AG10803 (cell line): Measurements from ENCODE around the gene LRRC56.
A peak's percentile ranks its signal among the peaks of the same experiment; 100 is the strongest.

Experiments used
- DNase-seq: peaks from one replicate; pipeline ENCODE4 v3.0.0; 2010; ENCODE audit warnings: low read depth
- H3K4me3 ChIP-seq: 2 replicates; pipeline ENCODE4 v1.5.1; 2011; ENCODE audit warnings: mild to moderate bottlenecking, low read length, control low read depth
- CTCF ChIP-seq: conservative IDR thresholded peaks from 2 replicates; pipeline ENCODE4 v1.5.1; 2011; ENCODE audit warnings: mild to moderate bottlenecking, low read length, control low read depth, inconsistent platforms

The LRRC56 gene

GRCh38 chr11:559020-559620 is 21.8 kb downstream of the LRRC56 start:
- TF ChIP-seq CTCF = no peak

DNA sequence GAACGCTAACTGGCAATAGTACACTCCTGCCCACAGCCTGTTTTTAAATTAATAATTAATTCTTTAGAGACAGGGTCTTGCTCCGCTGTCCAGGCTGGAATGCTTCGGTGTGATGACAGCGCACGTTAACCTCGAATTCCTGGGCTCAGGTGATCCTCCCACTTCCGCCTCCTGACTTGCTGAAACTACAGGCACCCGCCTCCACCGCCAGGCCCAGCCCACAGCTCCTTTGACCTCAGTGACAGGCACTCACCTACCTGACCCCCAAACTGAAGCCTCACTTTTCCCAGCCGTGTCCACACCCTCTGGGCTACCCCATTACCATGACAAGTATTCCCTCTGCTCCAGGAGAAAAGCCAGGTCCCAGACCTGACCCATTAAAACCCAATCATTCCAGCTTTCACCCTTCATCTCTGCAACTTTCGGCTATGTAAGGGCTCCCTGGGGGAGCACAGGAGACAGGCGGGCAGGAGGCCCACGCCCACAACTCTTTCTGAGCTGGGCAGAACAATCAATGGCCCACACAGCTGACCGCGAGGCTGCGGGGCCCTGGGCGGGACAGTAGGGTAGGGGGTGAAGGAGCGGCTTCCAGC is 22.5 kb downstream of the LRRC56 start:
- no peak for TF ChIP-seq CTCF
- no peak for DNase-seq
- no peak overlapping the region for H3K4me3 ChIP-seq

More at GRCh38 chr11:559020-559620, 21.8 kb downstream of the LRRC56 start:
- no peak for DNase-seq
- H3K4me3 ChIP-seq = no peak overlapping the region

GRCh38 chr11:560305-561147 is 23.2 kb downstream of the LRRC56 start, which contains the start of the genes LMNTD2 and RASSF7:
Gene LMNTD2 (minus strand): TSS chr11:560738. CDS start chr11:560716, 22 bp downstream.
Gene RASSF7 (plus strand): TSS chr11:560970. CDS start chr11:561769, 799 bp downstream.
- TF ChIP-seq CTCF = no peak
- peak within 1 kb of the TSS; percentile 58 for H3K4me3 ChIP-seq
- DNase-seq = peak; percentile 66

DNA sequence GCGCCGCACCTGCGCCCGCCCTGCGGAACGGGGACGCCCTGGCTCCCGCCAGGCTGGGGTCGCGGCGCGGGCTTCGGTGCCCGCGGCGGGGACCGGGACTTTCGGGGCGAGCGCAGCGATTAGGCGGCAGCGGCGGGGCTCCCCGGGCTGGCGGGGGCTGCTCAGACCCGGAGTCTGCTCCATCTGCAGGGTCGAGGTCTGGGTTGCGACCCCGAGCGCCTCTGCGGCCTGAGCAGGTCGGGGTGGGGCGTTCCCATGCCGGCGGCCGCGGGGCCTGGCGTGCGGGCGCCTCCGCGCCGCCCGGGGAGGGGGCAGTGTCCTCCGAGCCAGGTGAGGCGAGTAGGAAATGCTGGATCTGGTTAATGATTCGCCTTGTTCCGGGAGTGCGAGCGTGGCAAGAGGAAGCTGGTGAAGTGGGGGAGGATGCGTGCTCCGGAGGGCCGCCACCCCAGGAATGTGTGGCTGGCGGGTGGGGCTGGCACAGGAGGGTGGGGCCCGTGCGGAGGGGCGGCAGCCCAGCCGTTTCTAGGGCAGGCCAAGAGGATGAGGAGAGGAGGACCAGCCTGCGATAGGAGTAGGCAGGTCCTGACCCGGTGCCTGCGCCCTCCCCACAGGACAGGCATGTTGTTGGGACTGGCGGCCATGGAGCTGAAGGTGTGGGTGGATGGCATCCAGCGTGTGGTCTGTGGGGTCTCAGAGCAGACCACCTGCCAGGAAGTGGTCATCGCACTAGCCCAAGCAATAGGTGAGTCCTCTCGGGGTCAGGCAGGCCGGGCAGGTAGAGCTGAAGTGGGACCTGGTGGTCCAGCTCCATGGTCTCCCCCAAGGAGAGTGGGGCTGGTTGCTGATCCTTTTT is 24.0 kb downstream of the LRRC56 start:
- no peak for TF ChIP-seq CTCF
- DNase-seq = peak; percentile 39
- peak overlapping the region; percentile 54 for H3K4me3 ChIP-seq

GRCh38 chr11:562046-562645 is 24.8 kb downstream of the LRRC56 start:
- no peak for TF ChIP-seq CTCF
- peak overlapping the region; percentile 54; the same call in 1 of the 2 replicates for H3K4me3 ChIP-seq
- no peak for DNase-seq

- H3K4me3 ChIP-seq = no peak overlapping the region
- DNase-seq = no peak
- no peak for TF ChIP-seq CTCF
Measured at GRCh38 chr11:563066-563811, 25.9 kb downstream of the LRRC56 start.
